ENCODE measurements around the gene PPP1R2.
A peak's percentile ranks its signal among the peaks of the same experiment; 100 is the strongest.

The PPP1R2 gene

GRCh38 chr3:195583831-195584542 lies 40.9 kb upstream of the PPP1R2 start, which contains the start of gene APOD:
APOD (minus strand) TSS chr3:195583940; CDS start chr3:195579461, 4,479 bp downstream.
- DNase-seq (ENCODE audit: low read depth): peak; percentile 59
- H3K4me3 ChIP-seq (ENCODE audit: low read length): peak within 1 kb of the TSS; percentile 14; the same call in 1 of the 2 replicates
- no peak for TF ChIP-seq CTCF (conservative IDR thresholded peaks at IDR 0.05; ENCODE audit: low read length)

- TF ChIP-seq CTCF (conservative IDR thresholded peaks at IDR 0.05; ENCODE audit: low read length): no peak
- no peak overlapping the region for H3K4me3 ChIP-seq (ENCODE audit: low read length)
- no peak for DNase-seq (ENCODE audit: low read depth)
These were observed 39.8 kb upstream of the PPP1R2 start for GRCh38 chr3:195582947-195583346.

GRCh38 chr3:195580744-195581443 lies 37.8 kb upstream of the PPP1R2 start:
- no peak for TF ChIP-seq CTCF (conservative IDR thresholded peaks at IDR 0.05; ENCODE audit: low read length)
- DNase-seq (ENCODE audit: low read depth): peak; percentile 72
- H3K4me3 ChIP-seq (ENCODE audit: low read length): no peak overlapping the region

- no peak overlapping the region for H3K4me3 ChIP-seq (ENCODE audit: low read length)
- TF ChIP-seq CTCF (conservative IDR thresholded peaks at IDR 0.05; ENCODE audit: low read length): no peak
- DNase-seq (ENCODE audit: low read depth): no peak
These were observed 36.2 kb upstream of the PPP1R2 start for GRCh38 chr3:195579281-195579680.

GRCh38 chr3:195578565-195578964 lies 35.4 kb upstream of the PPP1R2 start:
- no peak for TF ChIP-seq CTCF (conservative IDR thresholded peaks at IDR 0.05; ENCODE audit: low read length)
- no peak overlapping the region for H3K4me3 ChIP-seq (ENCODE audit: low read length)
- no peak for DNase-seq (ENCODE audit: low read depth)

- no peak for TF ChIP-seq CTCF (conservative IDR thresholded peaks at IDR 0.05; ENCODE audit: low read length)
- DNase-seq (ENCODE audit: low read depth): no peak
- no peak overlapping the region for H3K4me3 ChIP-seq (ENCODE audit: low read length)
These were observed 34.6 kb upstream of the PPP1R2 start for GRCh38 chr3:195577645-195578177.

Measured in AG10803 (cell line).